Bronchial epithelial cell (primary cell): Measurements from ENCODE around the gene SOX6. TPM values are rescaled to one million over a fixed set of nuclear protein-coding genes. Genes with fewer than 3 reads are reported as not detected.
A peak's percentile ranks its signal among the peaks of the same experiment; 100 is the strongest.

ENCODE experiments used
- DNase-seq: peaks from one replicate; pipeline ENCODE4 v3.0.0-alpha.2; 2010; ENCODE audit warnings: low read depth
- FAIRE-seq: peaks from 2 replicates; lab custom pipeline; 2011; peaks lifted over from hg19 to GRCh38; lab: Jason Lieb, UNC
- H3K27me3 ChIP-seq: 2 replicates; pipeline ENCODE4 v1.5.1; 2011; ENCODE audit warnings: low read length; ENCODE audit not compliant: control insufficient read depth, insufficient read depth
- H3K36me3 ChIP-seq: 2 replicates; pipeline ENCODE4 v1.5.1; 2011; ENCODE audit warnings: low read length; ENCODE audit not compliant: control insufficient read depth, insufficient read depth
- H3K4me3 ChIP-seq: 2 replicates; pipeline ENCODE4 v1.5.1; 2011; ENCODE audit warnings: mild to moderate bottlenecking, low read depth, low read length, control low read depth
- CTCF ChIP-seq: IDR thresholded peaks from 2 replicates; pipeline ENCODE4 v1.5.1; 2011; ENCODE audit warnings: mild to moderate bottlenecking, moderate library complexity, low read length, control low read depth, inconsistent platforms; ENCODE audit not compliant: insufficient read depth, severe bottlenecking
- total RNA-seq: library from RNA; depleted of rRNA; stranded (reverse); fragments of >200 nt; gene quantifications from 2 replicates; pipeline ENCODE4 v1.2.1, GENCODE V29; 2014

SOX6 gene
- total RNA-seq, 1 donor from 2014 or later = 0.53 TPM

- Histone ChIP-seq H3K4me3 (no peak overlapping the region), H3K27me3 (no peaks in the 10 kb centered on the region), H3K36me3 (no peaks in the 10 kb centered on the region)
- no peak for FAIRE-seq
- TF ChIP-seq CTCF = no peak
- no peak for DNase-seq
These were observed 297.7 kb downstream of the SOX6 start for GRCh38 chr11:16058671-16059070.

DNA sequence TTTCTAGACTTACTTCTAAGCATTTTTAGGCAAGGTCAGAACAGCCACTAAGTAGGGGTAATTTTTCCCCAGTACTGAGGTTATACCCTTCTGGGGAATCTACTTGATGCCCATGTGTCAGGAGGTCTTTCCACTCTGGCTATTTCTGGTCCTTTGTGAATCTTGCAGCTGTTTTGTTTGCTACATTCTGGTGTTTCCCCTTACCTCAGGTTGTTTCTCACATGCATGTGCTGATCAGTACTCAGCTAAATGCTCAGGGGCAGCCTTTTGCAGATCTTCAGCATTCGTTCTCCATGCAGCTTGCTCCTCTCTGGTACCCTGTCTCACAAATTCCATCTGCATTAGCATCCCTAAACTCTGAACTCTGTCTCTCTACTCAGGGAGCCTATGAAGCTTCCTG lies 303.6 kb downstream of the SOX6 start:
- Histone ChIP-seq H3K27me3 (no peaks in the 10 kb centered on the region), H3K36me3 (no peaks in the 10 kb centered on the region), H3K4me3 (no peak overlapping the region)
- no peak for TF ChIP-seq CTCF
- DNase-seq (no peak), FAIRE-seq (peak; percentile 7)

DNA sequence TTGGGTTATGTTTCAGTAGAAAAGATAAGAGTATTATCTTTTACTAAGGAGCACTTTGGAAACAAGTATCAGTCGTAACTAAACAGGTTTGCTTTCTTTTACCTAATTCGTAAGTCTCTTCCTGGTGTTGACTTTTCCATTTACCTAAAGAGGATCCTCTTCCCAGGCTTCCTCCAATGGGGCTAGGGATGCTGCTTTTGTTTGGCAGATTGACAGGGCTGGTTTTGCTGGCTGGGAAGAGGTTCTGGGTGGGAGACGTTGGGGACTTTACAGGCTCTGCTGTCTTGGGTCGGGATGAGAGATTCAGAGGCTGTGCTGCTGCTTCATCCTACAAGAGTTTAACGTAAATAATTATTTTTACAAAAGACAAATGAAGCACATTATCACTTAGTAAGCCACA lies 306.7 kb downstream of the SOX6 start:
- no peak for TF ChIP-seq CTCF
- Histone ChIP-seq H3K27me3 (no peaks in the 10 kb centered on the region), H3K36me3 (no peaks in the 10 kb centered on the region), H3K4me3 (no peak overlapping the region)
- DNase-seq (no peak), FAIRE-seq (no peak)

- no peak for DNase-seq
- no peak for TF ChIP-seq CTCF
- Histone ChIP-seq H3K27me3 (no peaks in the 10 kb centered on the region), H3K4me3 (no peak overlapping the region), H3K36me3 (no peaks in the 10 kb centered on the region)
- no peak for FAIRE-seq
These were observed 309.3 kb downstream of the SOX6 start for GRCh38 chr11:16047073-16047472.

DNA sequence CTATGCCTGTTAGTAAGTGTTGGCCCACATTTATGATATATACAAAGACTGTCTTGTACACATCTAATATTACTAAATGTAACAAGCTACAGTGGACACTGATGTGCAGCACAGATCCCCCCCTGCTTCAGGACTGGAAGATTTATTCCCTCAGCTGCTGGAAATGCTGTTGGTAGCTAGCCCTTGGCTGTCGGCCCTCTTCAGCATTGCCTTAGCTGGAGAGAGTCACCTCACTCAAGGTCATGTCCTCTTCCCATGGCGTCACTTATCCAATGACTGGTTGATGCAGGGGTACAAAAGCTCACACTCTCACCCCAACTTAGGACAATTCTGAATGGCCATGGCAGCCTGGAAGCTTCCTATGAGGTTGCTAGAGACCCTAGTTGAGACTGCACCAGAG lies 312.7 kb downstream of the SOX6 start:
- no peaks in the 10 kb centered on the region for H3K27me3 ChIP-seq
- no peaks in the 10 kb centered on the region for H3K36me3 ChIP-seq
- DNase-seq (no peak), FAIRE-seq (peak; percentile 32)
- H3K4me3 ChIP-seq = no peak overlapping the region
- TF ChIP-seq CTCF = no peak

- no peak for DNase-seq
- Histone ChIP-seq H3K27me3 (no peaks in the 10 kb centered on the region), H3K36me3 (no peaks in the 10 kb centered on the region), H3K4me3 (no peak overlapping the region)
- FAIRE-seq = no peak
- TF ChIP-seq CTCF = no peak
These were observed 315.1 kb downstream of the SOX6 start for GRCh38 chr11:16041207-16041606.
